GM21825 (cell line): ENCODE results near the gene CAND1.

ENCODE experiments used
- ATAC-seq: cut with Tn5 transposase; IDR thresholded peaks from one replicate; pipeline ENCODE4 v1.9.1; 2021; ENCODE audit warnings: mild to moderate bottlenecking, moderate library complexity; ENCODE audit not compliant: unreplicated experiment

CAND1 gene

DNA sequence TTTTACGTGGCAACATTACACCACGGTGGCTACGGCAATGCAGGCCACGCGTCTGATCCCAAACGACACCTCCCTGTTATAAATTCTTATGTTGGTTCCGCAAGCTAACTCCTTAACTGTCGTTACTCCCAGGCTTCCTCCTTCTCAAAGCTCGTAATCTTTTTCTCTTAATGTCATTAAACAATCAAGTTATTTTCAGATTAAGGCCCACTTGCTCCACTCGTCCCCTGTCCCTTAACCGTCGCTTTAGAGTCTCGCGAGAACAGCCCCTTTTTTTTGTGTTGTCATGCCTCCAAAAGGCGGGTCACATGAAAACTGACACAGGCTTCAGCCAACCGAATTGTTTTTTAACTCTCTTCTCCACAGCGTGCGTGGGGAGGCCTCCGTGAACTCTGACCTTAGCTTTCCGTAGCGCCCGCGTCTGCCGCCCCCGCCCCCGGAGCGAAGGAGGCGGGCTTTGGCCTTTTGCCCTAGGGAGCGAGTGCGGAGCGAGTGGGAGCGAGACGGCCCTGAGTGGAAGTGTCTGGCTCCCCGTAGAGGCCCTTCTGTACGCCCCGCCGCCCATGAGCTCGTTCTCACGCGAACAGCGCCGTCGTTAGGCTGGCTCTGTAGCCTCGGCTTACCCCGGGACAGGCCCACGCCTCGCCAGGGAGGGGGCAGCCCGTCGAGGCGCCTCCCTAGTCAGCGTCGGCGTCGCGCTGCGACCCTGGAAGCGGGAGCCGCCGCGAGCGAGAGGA, at the start of gene CAND1:
Gene CAND1 (plus strand): TSS at position 463 of the 737 bp plus-strand sequence. CDS start 360 bp downstream, outside the sequence.
- peak; percentile 77 for ATAC-seq

DNA sequence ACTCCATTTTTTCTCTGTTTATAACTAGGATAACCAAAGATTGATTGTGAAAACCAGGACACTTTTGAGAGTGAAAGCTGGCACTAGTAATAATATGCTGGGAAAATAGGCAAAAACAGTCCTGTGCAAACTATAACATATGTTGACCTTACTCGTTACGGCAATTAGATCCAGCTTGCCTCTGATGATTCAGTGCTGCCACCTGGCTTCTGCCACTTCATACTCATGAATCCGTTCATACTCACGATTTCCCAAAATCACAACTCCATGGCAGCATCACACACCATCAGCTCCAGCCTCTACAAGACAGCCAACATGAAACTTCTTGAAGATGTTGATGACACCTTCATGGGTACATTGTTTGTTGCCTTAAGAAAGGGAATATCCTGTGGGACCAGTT, 49.1 kb upstream of the CAND1 start:
- ATAC-seq: no peak

DNA sequence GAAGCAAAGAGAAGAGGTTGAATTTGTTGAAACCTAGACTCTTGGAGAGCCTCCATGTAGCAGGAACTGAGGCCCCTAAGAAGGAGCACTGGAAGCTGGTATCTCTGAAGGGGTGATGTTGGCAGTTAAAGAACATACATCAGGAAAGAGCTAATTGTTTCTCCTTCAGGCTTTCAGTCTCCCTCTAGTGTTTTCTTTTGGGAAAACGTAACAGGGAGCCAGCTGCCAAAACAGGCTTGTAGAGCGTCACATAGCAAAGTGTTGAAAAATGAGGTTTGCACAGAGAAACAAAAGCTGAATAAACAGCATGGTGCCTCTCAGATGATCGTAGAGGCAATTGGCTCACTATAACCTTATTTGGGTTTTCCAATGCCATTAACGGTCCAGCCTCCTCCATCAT, 46.9 kb upstream of the CAND1 start:
- no peak for ATAC-seq

DNA sequence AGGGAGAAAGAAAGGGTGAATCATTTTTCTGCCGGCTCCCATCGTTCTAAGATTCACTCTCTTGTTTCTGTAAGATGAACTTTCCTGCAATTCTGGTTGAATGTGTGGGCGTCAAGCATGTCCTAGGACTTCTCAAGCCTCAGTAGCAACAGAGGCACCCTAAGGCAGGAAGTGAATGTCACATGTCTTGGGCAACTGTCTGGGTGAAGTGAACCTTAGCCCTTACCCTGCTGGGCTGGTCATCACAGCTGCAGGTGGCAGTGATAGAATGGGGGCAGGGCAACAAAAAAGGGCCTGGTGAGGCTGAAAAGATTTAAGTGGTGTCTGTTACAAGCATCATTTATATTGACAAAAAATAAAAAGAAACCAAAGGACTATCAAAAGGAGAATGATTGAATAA, 45.9 kb upstream of the CAND1 start:
- no peak for ATAC-seq

DNA sequence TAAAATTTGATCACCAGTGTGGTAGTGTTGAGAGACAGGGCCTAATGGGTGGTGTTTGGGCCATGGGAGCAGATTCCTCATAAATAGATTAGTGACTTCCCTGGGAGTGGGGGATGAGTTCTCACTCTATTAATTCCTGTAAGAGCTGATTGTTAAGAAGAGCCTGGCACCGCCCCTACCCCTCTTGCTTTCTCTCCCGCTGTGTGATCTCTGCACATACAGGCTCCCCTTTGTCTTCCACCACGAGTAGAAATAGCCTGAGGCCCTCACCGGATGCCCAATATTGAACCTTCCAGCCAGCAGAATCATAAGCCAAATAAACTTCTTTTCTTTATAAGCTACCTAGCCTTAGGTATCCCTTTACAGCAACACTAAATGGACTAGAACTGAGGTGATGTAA, 31.9 kb upstream of the CAND1 start:
- ATAC-seq: no peak

DNA sequence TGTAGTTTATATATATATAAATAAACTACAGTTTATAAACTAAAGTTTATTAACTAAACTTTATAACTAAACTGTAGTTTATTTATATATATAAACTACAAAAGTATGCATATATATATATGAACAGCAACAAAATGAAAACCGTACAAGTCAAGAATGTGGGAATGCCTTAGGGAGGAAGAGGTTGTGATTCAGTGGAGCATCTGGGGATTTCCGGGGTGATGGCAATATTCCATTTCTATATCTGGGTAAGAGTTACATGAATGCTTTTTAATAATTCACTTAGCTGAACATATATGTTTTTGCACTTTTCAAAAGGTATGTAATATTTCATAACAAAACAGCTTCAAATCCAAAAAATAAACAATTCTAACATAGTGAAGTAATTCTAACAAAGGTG, 30.1 kb upstream of the CAND1 start:
- ATAC-seq: no peak

DNA sequence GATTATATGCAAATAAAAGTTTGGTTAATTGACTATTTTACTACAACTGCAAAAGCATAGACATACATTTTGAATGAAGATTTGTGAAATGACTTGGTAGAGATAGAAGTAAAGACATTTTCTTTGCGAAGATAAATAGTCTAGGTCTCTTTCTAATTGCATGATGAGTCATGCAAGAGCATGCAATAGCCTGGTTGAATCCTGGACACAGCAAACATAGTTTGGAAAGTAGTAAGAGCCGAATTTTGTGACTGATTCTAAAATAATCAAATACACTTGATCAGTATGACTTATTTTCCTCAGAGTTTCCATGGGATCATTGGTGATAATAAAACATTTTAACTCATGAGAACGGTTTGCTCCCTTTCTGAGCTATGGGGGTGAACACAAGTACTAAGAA, 27.7 kb upstream of the CAND1 start:
- no peak for ATAC-seq

DNA sequence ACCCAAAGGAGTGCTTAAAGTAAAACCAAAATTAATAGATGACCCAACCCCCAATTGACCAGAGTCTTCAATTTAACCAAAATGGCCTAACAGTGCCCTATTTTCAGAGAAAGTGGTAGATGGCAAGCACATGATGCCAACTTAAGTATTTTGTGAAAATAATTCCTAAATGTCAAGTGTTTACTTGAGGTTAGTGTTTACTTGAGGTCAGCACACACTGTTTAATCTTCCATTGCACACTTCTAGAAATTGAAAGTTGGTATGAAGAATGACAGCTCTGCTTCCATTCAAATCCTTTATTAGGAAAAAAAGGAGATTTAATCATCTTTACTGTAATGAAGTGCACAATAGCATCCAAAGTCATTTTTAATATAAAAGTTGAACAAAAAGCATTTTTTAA, 25.9 kb upstream of the CAND1 start:
- no peak for ATAC-seq

DNA sequence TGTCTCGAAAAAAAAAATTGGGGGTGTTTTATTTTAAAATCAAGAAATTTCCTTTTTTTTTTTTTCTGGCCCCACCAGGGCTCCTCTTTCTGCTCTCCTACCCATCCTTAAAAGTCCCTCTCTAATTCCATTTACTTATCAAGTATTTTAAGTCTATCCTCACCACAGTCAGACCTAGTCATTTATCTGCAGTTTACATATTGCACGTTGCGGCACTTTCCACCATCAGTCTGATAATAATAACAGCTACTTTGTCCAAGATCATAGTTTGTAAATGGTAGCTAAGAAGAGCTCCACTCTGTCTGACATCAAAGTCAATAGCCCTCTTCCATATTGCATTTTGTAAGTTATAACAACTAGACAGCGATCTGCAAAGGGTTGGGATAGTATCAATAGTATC, 23.6 kb upstream of the CAND1 start:
- no peak for ATAC-seq

DNA sequence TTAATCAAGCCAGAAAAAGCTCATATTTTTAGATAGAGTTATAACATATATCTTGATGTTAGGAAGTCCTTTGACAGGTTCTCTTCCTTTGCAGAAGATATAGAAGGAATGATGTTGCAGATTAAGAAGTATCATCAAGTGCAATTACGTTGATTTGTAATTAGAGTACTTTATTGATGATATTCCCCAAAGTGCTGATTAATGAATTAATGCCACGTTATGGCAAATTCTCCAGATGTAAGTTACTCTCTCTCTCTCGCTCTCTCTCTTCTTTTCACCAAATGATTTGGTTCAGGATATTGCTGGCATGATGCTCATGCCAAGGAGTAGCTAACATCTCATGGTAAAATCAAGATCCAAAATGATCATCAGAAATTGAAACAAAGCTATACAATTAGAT, 18.1 kb upstream of the CAND1 start:
- no peak for ATAC-seq

DNA sequence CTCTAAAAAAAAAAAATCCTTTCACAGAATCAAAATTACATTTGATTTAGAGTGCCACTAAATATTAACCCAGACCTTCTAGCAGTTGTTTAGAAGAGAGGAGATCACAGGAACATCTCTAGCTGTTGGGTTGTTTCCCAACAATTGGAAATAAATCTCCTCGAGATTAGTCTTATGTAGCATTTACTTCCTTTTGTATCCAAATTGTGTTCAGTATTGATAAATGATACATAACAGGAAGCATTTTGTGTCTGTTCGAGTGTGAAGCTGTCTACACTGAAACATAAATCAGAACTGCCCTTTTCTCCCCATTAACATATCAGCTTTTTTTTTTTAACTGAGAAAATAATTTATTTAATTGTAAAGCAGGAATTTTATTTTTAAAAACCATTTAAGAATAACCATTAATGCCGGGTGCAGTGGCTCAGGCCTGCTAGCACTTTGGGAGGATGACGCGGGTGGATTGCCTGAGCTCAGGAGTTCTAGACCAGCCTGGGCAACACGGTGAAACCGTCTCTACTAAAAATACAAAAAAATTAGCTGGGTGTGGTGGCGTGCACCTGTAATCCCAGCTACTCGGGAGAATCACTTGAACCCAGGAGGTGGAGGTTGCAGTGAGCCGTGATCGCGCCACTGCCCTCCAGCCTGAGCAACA, 14.7 kb upstream of the CAND1 start:
- no peak for ATAC-seq

DNA sequence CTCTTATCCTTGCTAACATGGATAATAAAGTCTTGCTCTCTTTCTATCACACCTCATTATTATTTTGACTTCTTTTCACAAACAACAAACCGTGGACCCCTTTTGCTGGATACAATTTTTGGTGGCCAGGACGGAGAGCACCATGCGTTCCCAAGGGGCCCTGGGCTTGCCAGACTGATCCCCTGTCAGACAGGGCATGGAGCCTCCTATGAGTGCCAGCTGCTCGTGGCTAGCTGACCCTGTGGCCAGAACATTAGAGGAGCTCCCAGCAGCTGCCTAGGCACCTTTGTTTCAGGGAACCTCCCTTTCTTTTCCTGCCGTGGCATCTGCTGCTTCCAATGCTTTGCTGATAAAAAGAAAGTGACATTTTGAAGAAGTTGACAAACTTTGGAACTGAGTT, 12.5 kb upstream of the CAND1 start:
- ATAC-seq: no peak

DNA sequence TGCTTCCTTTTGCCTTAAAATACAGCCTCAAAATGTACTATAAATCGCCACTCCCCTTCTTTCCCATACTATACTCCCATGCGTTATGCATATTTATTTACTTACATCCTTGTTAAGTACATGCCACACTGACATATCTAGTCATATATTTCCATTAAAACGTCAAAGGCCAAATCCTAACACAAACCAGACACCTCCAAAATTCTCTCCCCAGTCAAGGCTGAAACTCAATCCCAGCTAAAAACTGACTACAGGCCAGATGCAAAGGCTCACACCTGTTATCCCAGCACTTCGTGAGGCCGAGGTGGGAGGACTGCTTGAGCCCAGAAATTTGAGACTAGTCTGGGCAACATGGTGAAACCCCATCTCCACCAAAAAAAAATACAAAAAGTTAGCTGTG, 5.7 kb upstream of the CAND1 start:
- ATAC-seq: no peak

DNA sequence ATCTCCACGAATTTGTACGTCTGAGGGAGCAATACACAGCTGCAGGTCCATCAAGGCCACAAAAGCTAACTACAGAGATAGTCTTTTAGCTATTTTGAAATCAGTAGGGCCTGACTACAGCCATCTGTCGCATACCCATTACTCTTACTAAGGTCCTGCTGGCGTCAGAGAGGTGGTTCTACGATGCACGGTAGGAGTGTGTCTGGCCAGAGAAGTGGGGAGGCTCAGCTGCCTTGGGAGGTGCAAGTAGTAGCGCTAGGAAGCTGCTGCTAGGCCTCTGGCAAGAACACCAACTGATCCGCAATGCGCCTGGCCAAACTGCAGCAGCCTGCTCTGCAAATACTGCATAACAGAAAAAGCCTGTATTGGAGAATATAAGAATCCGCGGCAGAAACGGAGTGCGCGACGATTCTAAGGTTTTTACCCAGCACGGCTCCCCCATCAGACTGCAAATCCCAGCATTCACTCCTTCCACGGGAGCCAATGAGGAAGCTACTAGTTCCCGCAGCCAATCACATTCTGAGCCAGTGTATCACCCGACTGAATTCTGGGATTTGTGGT, 743 bp upstream of the CAND1 start:
- ATAC-seq: peak; percentile 82

DNA sequence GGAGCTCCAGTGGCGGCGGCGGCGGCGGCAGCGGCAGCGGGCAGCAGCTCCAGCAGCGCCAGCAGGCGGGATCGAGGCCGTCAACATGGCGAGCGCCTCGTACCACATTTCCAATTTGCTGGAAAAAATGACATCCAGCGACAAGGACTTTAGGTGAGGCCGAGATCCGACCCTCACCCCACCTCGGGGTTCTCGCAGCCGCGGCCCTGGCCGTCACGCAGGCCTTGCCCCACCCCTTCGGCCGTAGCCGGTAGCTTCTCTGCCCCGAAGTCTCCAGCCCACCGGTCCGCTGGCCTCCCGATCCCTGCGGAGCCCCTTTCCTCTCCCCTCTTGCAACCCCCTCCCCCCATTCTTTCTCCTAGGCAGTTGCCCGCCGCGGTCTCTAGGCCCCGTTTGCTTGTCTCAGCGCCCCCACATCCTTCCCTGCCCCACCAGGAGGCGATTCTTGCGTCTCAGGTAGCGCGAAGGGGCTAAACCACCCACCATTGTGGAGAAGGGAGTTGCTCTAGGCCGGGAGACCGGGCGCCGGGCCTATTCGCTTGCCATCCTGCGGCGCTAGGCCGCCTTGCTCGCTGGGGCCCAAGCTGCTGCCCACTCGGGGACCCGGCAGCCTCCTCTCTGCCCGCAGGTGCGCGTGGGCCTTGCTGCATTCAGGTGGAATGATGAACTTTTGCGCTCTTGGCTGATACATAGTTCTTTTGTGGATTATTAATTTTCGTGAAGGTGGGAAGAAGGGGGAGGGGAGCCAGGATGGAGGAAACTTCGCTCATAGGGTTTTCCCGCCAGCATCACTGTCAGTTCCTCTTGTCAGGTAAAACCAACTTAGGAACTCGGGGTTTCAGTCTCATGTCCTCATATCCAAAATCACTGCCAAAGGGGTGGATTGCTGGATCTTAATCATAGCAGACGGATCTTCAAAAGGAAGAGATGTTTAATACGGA, 745 bp downstream of the CAND1 start:
- ATAC-seq: peak; percentile 12

DNA sequence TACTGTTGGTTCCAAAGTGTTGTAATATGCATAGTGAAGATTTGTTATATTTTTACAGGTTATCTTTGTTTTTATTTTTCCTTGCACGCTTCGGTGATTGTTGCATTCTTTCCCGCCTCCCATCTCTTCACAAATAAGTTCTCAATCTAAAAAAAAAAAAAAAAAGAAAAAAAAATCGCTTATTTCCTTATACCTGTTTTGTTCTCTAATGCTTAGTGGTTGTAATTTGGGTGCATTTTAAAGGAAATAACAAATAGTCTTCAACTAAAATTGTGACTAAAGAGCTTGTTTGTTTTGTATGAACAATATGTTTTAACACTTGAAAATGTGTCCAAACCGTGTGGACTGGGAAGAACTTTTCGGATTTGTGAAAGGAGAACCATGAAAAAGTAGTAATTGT, 1.5 kb downstream of the CAND1 start:
- ATAC-seq: no peak

DNA sequence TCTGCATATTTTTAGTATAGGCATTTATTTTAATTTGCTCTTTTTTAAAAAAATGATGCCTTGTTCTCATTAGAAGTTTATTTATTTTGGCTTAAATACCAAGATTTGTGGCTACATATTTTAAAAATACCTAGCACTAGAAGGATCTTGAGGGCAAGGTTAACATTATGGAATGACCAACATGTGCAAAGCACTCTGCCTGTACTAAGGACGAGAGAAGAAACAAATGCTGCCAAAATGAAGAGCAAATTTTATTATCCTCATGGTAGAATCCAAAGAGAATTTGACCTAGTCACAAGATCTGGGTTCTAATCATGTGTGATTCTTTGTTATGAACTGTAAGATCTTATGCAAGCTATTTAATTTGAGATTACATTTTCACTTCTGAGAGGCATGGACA, 2.8 kb downstream of the CAND1 start:
- no peak for ATAC-seq

DNA sequence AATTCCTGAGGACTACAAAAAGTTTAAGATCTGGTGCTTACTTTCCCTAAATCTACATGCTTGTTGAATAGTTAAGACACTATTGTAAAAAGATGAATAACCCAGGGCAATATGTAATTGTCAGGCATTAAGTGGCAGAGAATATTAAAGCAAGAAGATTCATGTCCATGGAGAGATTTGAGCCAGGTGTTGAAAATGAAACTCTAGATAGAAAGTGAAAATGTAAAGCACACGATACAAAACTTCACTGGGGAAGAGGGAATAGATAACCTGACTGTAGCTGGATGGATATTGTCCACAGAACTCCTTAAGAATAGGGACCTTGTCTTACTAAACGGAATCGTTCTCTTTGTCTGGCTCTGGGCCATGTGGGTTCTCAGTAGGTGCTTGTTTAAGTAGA, 5.0 kb downstream of the CAND1 start:
- ATAC-seq: no peak

DNA sequence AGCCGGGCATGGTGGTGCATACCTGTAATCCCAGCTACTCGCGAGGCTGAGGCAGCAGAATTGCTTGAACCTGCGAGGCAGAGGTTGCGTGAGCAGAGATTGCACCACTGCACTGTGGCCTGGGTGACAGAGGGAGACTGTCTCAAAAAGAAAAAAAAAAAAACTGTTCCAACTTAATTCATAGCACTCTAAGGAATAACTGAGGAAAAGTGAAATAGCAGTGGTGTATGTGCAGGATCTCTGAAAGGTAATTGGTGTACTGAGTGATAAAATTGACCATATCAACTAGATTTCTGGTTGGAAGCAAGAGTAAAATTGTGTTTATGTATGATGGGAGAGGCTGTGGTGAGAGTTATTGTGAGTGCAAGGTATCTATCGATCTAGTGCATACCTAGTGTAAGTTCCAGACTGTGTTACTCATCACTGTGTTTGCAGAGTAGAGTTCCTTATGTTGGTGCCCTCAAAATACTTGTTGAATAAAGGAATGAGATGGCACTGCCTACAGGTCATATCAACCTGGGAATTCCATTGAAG, 6.3 kb downstream of the CAND1 start:
- no peak for ATAC-seq

DNA sequence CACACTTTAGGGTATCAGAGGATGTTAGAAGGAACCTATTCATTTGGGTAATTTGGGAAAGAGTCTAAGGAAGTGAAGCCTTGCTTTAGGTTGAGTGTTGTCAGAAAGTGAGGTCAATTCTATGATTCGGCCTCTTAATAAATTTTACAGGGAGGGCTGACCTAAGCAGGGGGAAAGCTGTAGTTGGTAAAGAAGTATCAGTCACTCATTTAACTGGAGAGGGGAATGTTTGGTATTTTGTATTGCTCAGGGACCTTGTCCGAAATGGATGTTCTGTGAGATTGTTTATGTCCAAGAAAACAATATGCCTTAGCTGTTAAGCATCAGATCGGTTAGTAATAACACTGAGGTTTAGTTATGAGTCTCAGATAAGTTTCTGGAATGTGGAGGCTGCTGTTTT, 7.3 kb downstream of the CAND1 start:
- no peak for ATAC-seq

DNA sequence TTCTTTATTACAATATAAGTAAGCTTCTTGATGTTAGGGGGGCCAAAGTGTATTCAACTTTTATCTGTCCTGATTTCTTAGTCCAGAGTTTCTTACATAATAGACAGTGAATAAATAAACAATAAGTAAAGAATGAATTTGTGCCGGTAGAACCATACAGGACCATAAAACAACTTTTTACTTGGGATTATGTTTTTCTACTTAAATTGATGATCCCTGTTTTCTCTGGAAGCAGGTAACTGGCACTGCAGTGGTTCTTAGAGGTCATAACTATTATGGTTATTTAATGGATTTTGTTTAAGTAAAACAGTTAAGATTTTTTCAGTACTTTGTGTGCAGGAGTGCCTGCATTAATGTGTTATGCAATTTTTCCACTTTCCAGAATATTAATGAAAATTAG, 10.5 kb downstream of the CAND1 start:
- no peak for ATAC-seq
